ENCODE measurements around the gene GDNF.

GDNF gene

DNA sequence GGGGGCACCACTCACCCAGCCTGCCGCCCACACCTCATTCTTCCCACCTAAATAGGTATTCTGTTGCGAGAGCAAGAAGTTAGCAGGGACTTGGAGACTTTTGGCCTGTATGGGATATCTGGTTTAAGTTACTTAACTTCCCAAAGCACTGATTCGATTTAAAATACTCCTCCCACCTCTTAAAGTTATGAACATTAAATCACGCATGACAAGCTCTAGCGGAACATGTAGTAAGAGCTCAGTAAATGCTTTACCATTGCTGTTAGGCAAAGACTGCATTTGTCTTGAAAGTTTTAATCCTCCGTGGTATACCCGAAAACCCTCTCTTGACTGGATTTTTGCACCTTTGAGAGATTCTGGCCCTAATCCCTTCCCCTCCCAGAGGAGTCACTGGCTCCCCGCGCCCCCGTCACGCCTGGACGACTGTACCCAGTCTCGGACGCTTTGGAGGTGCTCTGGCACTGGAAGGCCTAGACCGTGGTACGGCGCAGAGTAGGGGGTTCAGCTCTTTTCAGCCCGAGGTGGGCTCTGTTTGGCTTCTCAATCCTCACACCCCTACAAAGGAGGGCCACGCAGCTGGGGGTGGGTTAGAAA is 4.4 kb downstream of the GDNF start:
- TF ChIP-seq, protein P1, sequence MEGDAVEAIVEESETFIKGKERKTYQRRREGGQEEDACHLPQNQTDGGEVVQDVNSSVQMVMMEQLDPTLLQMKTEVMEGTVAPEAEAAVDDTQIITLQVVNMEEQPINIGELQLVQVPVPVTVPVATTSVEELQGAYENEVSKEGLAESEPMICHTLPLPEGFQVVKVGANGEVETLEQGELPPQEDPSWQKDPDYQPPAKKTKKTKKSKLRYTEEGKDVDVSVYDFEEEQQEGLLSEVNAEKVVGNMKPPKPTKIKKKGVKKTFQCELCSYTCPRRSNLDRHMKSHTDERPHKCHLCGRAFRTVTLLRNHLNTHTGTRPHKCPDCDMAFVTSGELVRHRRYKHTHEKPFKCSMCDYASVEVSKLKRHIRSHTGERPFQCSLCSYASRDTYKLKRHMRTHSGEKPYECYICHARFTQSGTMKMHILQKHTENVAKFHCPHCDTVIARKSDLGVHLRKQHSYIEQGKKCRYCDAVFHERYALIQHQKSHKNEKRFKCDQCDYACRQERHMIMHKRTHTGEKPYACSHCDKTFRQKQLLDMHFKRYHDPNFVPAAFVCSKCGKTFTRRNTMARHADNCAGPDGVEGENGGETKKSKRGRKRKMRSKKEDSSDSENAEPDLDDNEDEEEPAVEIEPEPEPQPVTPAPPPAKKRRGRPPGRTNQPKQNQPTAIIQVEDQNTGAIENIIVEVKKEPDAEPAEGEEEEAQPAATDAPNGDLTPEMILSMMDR (IDR thresholded peaks at IDR 0.05): no peak
- peaks cover 37% of the 10 kb centered on the region for H3K36me3 Mint-ChIP-seq (ENCODE audit: low read depth)
- H3K4me3 Mint-ChIP-seq: peak overlapping the region; percentile 94
- peaks cover 68% of the 10 kb centered on the region for H3K4me1 Mint-ChIP-seq
- DNase-seq: peak; percentile 31
- no peak overlapping the region for H3K27ac Mint-ChIP-seq
- peaks cover 71% of the 10 kb centered on the region for H3K27me3 Mint-ChIP-seq (ENCODE audit: low read depth, poor library complexity)
- H3K9me3 Mint-ChIP-seq: no peaks in the 10 kb centered on the region

DNA sequence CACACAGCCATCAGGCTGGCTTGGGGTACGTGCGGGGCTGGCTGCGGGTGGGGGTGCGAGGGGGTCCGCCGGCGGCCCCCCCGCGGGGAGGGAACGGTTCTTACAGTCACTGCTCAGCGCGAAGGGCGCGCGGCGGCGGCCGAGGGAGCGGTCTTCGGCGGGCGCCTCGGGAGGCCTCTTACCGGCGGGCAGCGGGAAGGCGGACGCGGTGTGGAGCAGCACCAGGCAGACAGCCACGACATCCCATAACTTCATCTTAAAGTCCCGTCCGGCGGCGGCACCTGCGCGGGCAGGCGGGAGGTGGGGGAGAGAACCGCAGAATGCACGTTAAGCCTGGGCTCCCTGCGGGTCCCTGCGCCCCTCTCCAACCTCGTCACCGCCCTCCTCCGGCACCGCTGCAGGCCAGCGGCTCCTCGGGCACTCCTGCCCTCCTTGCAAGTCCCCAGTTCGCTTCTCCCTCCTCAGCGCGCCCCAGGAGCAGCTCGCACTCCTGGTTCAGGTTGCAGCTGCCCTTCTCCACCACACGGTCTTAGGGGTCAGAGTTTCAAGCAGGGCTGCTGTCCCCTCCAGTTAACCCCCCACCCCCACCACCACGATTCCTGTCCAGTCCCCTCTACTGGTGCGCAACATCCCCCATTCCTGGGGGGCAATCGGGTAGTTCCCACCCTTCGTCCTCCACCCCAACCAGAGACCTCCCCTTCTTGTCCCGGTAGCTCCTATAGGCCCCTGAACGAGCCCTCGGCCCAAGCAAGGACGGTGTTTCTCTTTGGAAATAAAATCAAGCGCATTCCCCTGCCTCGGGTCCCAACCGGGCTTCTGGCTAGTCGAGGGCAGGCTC is 5.1 kb downstream of the GDNF start:
- peak; percentile 57 for DNase-seq
- Mint-ChIP-seq H3K4me3 (peak overlapping the region; percentile 94), H3K4me1 (peaks cover 75% of the 10 kb centered on the region), H3K9me3 (no peaks in the 10 kb centered on the region), H3K27me3 (ENCODE audit: low read depth, poor library complexity) (peaks cover 71% of the 10 kb centered on the region), H3K36me3 (ENCODE audit: low read depth) (peaks cover 42% of the 10 kb centered on the region), H3K27ac (no peak overlapping the region)
- TF ChIP-seq, protein P1 (IDR thresholded peaks at IDR 0.05): no peak

DNA sequence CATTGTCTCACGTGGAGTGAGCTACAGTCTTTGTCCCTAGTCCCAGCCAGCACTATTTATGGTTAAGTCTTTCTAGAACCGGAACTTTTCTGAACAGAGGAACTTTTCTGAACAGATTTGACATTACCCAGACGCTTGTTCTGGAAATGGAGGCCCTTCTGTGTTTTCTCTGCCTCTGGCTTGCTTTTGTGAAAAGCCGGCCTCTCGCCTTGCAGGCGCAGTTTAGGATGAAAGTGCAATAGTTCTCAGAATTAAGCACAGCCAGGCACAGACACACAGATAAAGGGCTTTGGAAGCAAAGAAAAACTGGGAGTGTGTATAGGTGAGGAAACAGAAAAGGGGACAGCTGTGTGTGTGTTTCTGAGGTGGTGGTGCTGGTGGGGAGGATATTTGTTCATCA is 5.9 kb downstream of the GDNF start:
- H3K27ac Mint-ChIP-seq: no peak overlapping the region

DNA sequence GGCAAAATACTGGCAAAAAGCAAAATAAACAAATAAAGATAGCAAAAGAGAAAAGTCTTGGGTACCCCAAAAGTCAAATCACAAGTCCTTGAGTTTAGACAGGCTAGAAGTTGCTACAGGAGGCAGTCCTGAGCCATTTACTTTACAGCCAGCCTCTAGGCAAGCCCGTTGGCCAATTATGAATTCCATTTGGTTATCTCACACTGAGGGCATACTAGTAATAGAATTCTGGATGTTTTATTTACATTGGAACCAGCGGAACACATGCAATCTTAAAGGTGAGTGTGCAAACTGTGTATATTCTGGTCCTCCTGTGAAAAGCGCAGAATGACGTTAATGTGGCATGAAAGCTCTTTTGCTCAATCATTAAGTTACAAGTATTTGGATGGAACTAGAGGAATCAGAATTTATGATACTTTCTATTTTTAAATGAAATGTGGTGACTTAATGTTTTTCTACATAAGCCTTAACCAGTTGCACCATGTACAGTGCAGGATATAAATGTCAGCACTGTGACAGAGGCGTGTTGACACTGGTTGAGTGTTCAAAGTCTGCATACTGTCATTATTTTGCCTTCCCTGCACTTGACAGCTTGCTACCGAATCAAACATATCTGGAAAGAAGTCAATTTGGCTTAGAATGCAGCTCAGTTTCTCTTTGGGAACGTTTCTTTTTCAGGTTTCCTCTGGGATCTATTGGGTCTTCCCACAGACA is 7.9 kb downstream of the GDNF start:
- TF ChIP-seq, protein P1 (IDR thresholded peaks at IDR 0.05): no peak
- H3K36me3 Mint-ChIP-seq (ENCODE audit: low read depth): peaks cover 66% of the 10 kb centered on the region
- peaks cover 52% of the 10 kb centered on the region for H3K27me3 Mint-ChIP-seq (ENCODE audit: low read depth, poor library complexity)
- H3K4me1 Mint-ChIP-seq: peaks cover 69% of the 10 kb centered on the region
- no peak overlapping the region for H3K27ac Mint-ChIP-seq
- DNase-seq: no peak
- no peak overlapping the region for H3K4me3 Mint-ChIP-seq
- H3K9me3 Mint-ChIP-seq: no peaks in the 10 kb centered on the region

More for the DNA sequence above, 5.9 kb downstream of the GDNF start:
- DNase-seq: no peak
- H3K27me3 Mint-ChIP-seq (ENCODE audit: low read depth, poor library complexity): peaks cover 69% of the 10 kb centered on the region
- H3K9me3 Mint-ChIP-seq: no peaks in the 10 kb centered on the region
- peaks cover 47% of the 10 kb centered on the region for H3K36me3 Mint-ChIP-seq (ENCODE audit: low read depth)
- TF ChIP-seq, protein P1 (IDR thresholded peaks at IDR 0.05): no peak
- H3K4me3 Mint-ChIP-seq: peak overlapping the region; percentile 82
- peaks cover 80% of the 10 kb centered on the region for H3K4me1 Mint-ChIP-seq

DNA sequence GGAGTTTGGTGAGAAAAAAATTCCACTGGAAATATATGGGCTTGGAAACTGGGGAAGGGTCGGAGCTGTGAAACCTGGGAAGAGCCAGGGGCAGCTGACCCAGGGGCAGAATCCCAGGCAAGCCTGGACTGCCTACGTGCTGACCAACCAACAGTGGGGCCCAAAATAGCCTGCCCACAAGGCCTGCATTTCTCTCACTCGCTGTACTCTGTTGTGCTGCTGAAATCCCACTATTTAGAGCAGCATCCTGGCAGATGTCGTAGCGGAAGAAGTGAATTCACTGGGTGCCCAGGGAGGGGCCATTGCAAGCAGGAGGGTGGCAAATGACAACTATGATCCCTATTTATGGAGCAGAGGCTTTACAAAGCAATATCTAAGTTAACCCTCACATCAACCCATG is 9.5 kb downstream of the GDNF start:
- Mint-ChIP-seq H3K27me3 (ENCODE audit: low read depth, poor library complexity) (peaks cover 37% of the 10 kb centered on the region), H3K4me1 (peaks cover 72% of the 10 kb centered on the region), H3K27ac (no peak overlapping the region), H3K9me3 (no peaks in the 10 kb centered on the region), H3K36me3 (ENCODE audit: low read depth) (peaks cover 80% of the 10 kb centered on the region), H3K4me3 (no peak overlapping the region)
- no peak for DNase-seq
- TF ChIP-seq, protein P1 (IDR thresholded peaks at IDR 0.05): no peak

Measured in nephron progenitor cell (in vitro differentiated cells).